ENCODE results near the gene BABAM2. TPM values are rescaled to one million over a fixed set of nuclear protein-coding genes. Genes with fewer than 3 reads are reported as not detected.
A peak's percentile ranks its signal among the peaks of the same experiment; 100 is the strongest.

Gene BABAM2
- total RNA-seq, 1 experiment from 2014 or later = 43.5 TPM

GRCh38 chr2:28129955-28130695 lies 239.6 kb downstream of the BABAM2 start:
- peaks cover 5% of the 10 kb centered on the region for H3K9me3 Mint-ChIP-seq (ENCODE audit: low read depth, unreplicated experiment)
- CTCF ChIA-PET = no interaction called here
- no peaks in the 10 kb centered on the region for H3K36me3 Mint-ChIP-seq (ENCODE audit: insufficient read depth, unreplicated experiment)
- H3K27me3 Mint-ChIP-seq (ENCODE audit: unreplicated experiment) = no peaks in the 10 kb centered on the region
- no TSS peak for BruUV-seq (replicated peaks)
- H3K4me3 Mint-ChIP-seq (ENCODE audit: low read depth, unreplicated experiment) = no peak overlapping the region
- no peak for DNase-seq
- TF ChIP-seq CTCF (IDR thresholded peaks at IDR 0.05; ENCODE audit: unreplicated experiment) = no peak
- H3K4me1 Mint-ChIP-seq (ENCODE audit: low read depth, unreplicated experiment) = no peaks in the 10 kb centered on the region
- intact Hi-C loops (cut with micrococcal nuclease; ENCODE audit: unreplicated experiment) = no loop called here
- no peak overlapping the region for H3K27ac Mint-ChIP-seq (ENCODE audit: unreplicated experiment)

DNA sequence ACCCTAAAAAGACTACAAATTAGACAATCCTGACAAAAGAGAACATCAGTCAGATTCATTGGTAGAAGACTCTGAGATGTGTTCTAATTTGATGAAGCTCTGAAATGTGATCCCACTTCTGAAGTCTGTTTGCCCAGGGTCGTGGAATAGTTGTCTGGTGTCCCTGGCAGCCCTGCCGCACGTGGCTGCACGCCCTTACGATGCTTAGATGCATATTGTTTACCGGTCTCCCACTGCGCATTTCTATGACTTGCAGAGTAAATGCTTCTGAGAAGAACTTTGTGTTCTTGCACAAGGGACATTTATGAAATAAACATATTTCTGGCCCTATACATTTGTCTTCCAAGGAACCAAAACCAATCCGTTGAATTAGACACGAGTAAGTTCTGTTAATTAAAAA lies 243.2 kb downstream of the BABAM2 start:
- no peaks in the 10 kb centered on the region for H3K27me3 Mint-ChIP-seq (ENCODE audit: unreplicated experiment)

DNA sequence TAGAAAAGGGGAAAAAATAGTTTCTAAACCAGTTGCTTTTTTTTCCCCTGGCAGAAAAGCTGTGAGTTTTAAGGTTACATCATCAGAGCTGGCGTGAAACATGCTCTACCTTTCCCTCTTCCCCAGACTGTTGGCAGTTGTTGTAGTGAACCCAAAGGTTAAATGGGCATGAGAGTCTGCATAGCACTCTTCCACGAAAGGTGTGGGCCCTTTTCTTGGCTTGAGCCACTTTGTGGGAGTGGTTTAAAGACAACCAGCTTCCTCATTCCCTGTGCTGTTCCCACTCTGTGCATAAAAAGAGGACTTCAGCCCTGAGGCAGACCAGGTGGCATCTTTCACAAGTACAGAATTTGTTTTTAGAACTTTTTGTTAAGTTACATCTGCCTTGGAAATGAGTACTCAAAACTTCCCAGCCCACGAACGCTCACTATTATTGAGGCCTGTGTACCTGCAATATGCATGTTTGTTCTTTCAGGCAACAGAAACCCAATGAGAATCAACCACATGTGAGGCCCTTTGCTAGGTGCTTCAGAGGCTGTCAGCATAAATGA lies 243.8 kb downstream of the BABAM2 start:
- H3K36me3 Mint-ChIP-seq (ENCODE audit: insufficient read depth, unreplicated experiment) = peaks cover 5% of the 10 kb centered on the region
- no peak overlapping the region for H3K4me3 Mint-ChIP-seq (ENCODE audit: low read depth, unreplicated experiment)
- peak; percentile 41 for DNase-seq
- H3K27ac Mint-ChIP-seq (ENCODE audit: unreplicated experiment) = no peak overlapping the region
- no TSS peak for BruUV-seq (replicated peaks)
- TF ChIP-seq CTCF (IDR thresholded peaks at IDR 0.05; ENCODE audit: unreplicated experiment) = no peak
- CTCF ChIA-PET = interaction anchor here (0.7 to 1.2 kb wide), 2 partner anchors 18 to 224 kb away, joined by 3 to 7 read pairs; no protein-coding TSS in a partner anchor
- intact Hi-C loops (cut with micrococcal nuclease; ENCODE audit: unreplicated experiment) = no loop called here
- no peaks in the 10 kb centered on the region for H3K4me1 Mint-ChIP-seq (ENCODE audit: low read depth, unreplicated experiment)
- no peaks in the 10 kb centered on the region for H3K9me3 Mint-ChIP-seq (ENCODE audit: low read depth, unreplicated experiment)
- no peaks in the 10 kb centered on the region for H3K27me3 Mint-ChIP-seq (ENCODE audit: unreplicated experiment)

More for the DNA sequence above, 243.2 kb downstream of the BABAM2 start:
- no peaks in the 10 kb centered on the region for H3K9me3 Mint-ChIP-seq (ENCODE audit: low read depth, unreplicated experiment)
- no peak overlapping the region for H3K27ac Mint-ChIP-seq (ENCODE audit: unreplicated experiment)
- no peak for DNase-seq
- H3K4me3 Mint-ChIP-seq (ENCODE audit: low read depth, unreplicated experiment) = no peak overlapping the region
- no TSS peak for BruUV-seq (replicated peaks)
- peaks cover 5% of the 10 kb centered on the region for H3K36me3 Mint-ChIP-seq (ENCODE audit: insufficient read depth, unreplicated experiment)
- no peak for TF ChIP-seq CTCF (IDR thresholded peaks at IDR 0.05; ENCODE audit: unreplicated experiment)
- intact Hi-C loops (cut with micrococcal nuclease; ENCODE audit: unreplicated experiment) = no loop called here
- CTCF ChIA-PET = interaction anchor here (0.7 kb wide), 1 partner anchor 224 kb away, joined by 7 read pairs; no protein-coding TSS in a partner anchor
- H3K4me1 Mint-ChIP-seq (ENCODE audit: low read depth, unreplicated experiment) = no peaks in the 10 kb centered on the region

GRCh38 chr2:28134857-28135256 lies 244.3 kb downstream of the BABAM2 start:
- H3K9me3 Mint-ChIP-seq (ENCODE audit: low read depth, unreplicated experiment) = no peaks in the 10 kb centered on the region
- CTCF ChIA-PET = interaction anchor here (1.2 kb wide), 1 partner anchor 18 kb away, joined by 3 read pairs; no protein-coding TSS in a partner anchor
- H3K27ac Mint-ChIP-seq (ENCODE audit: unreplicated experiment) = no peak overlapping the region
- no peak for TF ChIP-seq CTCF (IDR thresholded peaks at IDR 0.05; ENCODE audit: unreplicated experiment)
- intact Hi-C loops (cut with micrococcal nuclease; ENCODE audit: unreplicated experiment) = no loop called here
- no peaks in the 10 kb centered on the region for H3K4me1 Mint-ChIP-seq (ENCODE audit: low read depth, unreplicated experiment)
- no peak overlapping the region for H3K4me3 Mint-ChIP-seq (ENCODE audit: low read depth, unreplicated experiment)
- BruUV-seq (replicated peaks) = no TSS peak
- peaks cover 5% of the 10 kb centered on the region for H3K36me3 Mint-ChIP-seq (ENCODE audit: insufficient read depth, unreplicated experiment)
- no peak for DNase-seq
- no peaks in the 10 kb centered on the region for H3K27me3 Mint-ChIP-seq (ENCODE audit: unreplicated experiment)
